ENCODE results near the gene CRIP1.

DNA sequence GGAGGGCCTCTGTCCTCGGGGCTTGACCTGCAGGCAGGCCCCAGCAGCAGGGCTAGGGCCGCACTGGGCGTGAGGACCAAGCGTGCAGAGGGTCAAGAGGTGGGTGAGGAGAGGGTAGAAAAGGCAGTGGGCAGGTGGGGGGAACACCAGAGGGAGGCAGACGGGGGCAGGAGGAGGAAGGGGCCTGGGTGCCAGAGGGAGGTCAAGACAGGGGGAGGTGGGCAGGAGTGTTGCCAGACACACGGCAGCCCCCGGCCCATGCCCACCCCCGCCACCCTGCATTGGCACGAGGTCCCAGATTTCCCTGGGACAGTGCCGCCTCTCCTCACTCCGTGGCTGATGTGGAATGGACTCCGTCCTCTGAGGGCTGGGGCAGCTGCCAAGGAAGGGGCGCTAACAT, 47.9 kb downstream of the CRIP1 start:
- TF ChIP-seq, protein P1, sequence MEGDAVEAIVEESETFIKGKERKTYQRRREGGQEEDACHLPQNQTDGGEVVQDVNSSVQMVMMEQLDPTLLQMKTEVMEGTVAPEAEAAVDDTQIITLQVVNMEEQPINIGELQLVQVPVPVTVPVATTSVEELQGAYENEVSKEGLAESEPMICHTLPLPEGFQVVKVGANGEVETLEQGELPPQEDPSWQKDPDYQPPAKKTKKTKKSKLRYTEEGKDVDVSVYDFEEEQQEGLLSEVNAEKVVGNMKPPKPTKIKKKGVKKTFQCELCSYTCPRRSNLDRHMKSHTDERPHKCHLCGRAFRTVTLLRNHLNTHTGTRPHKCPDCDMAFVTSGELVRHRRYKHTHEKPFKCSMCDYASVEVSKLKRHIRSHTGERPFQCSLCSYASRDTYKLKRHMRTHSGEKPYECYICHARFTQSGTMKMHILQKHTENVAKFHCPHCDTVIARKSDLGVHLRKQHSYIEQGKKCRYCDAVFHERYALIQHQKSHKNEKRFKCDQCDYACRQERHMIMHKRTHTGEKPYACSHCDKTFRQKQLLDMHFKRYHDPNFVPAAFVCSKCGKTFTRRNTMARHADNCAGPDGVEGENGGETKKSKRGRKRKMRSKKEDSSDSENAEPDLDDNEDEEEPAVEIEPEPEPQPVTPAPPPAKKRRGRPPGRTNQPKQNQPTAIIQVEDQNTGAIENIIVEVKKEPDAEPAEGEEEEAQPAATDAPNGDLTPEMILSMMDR (conservative IDR thresholded peaks at IDR 0.05; ENCODE audit: low read depth, low read length): no peak
- no peak for TF ChIP-seq EZH2 (IDR thresholded peaks at IDR 0.05; ENCODE audit: low read length, unreplicated experiment)
